Sigmoid colon (tissue), 7 donors: Measurements from ENCODE around the gene FRY. TPM values are rescaled to one million over a fixed set of nuclear protein-coding genes. Genes with fewer than 3 reads are reported as not detected.
A peak's percentile ranks its signal among the peaks of the same experiment; 100 is the strongest.
"Not testable (repeated sequence)": the region's sequence is repeated elsewhere in the genome, so short reads cannot be mapped to it uniquely, and the experiment has no call there.

Source experiments
- DNase-seq: peaks from one replicate; pipeline ENCODE4 v3.0.0-alpha.2; 2019
- H3K27ac ChIP-seq, 4 donors: fragments of 200-600 bp; sonication (generic); one replicate each; pipeline ENCODE4 v1.5.1; 2016 to 2019; ENCODE audit warnings: mild to moderate bottlenecking in 1 of 4
- H3K27me3 ChIP-seq, 3 donors: fragments of 200-600 bp; sonication (generic); one replicate each; pipeline ENCODE4 v1.5.1; 2019; ENCODE audit warnings: mild to moderate bottlenecking in 1 of 3
- H3K36me3 ChIP-seq, 4 donors: fragments of 200-600 bp; sonication (generic); one replicate each; pipeline ENCODE4 v1.5.1; 2016 to 2019
- H3K4me1 ChIP-seq, 4 donors: fragments of 200-600 bp; sonication (generic); one replicate each; pipeline ENCODE4 v1.5.1; 2017 to 2019
- H3K4me3 ChIP-seq, 4 donors: fragments of 200-600 bp; sonication (generic); one replicate each; pipeline ENCODE4 v1.5.1; 2017 to 2019; ENCODE audit warnings: mild to moderate bottlenecking in 2 of 4, moderate library complexity in 1 of 4
- H3K9me3 ChIP-seq, 4 donors: fragments of 200-600 bp in 3 of 4; sonication (generic) in 3 of 4; one replicate each; pipeline versions ENCODE4 v1.5.1 to v1.6.1; 2013 to 2019
- CTCF ChIP-seq, 4 experiments: fragments of 450-650 bp in 3 of 4; fragments of 200-600 bp in 1 of 4; IDR thresholded peaks; one replicate each; pipeline ENCODE4 v1.5.1; 2016 to 2019; ENCODE audit warnings: antibody characterized with exemption in 4 of 4, mild to moderate bottlenecking in 3 of 4, moderate library complexity in 2 of 4
- EP300 ChIP-seq, 4 donors: sonication (generic); formaldehyde crosslinking; IDR thresholded peaks; one replicate each; pipeline ENCODE4 v1.6.1; 2017; ENCODE audit warnings: antibody characterized with exemption in 4 of 4
- POLR2A ChIP-seq, 2 donors: fragments of 450-650 bp; IDR thresholded peaks; one replicate each; pipeline ENCODE4 v1.6.1; 2016; ENCODE audit warnings: antibody characterized with exemption in 2 of 2, mild to moderate bottlenecking in 2 of 2, moderate library complexity in 2 of 2
- POLR2AphosphoS5 ChIP-seq, 4 donors: sonication (generic); formaldehyde crosslinking; IDR thresholded peaks; one replicate each; pipeline ENCODE4 v1.6.1; 2017; ENCODE audit warnings: antibody characterized with exemption in 4 of 4
- WGBS, 2 donors: extraction: QIAGEN DNeasy Blood & Tissue Kit; methylation state at CpG; one replicate each; pipeline ENCODE4 v1.1.7; 2013; 5-methylcytosine and 5-hydroxymethylcytosine counted together
- intact Hi-C: fragments of 100-400 bp; cut with DNase I; formaldehyde crosslinking; loops from one replicate; pipeline ENCODE4 v1.15.1; 2023
- polyA plus RNA-seq, 3 donors: library from polyadenylated mRNA; stranded (reverse); fragments of 200-250 nt; gene quantifications; one replicate each; pipeline ENCODE4 v1.2.3, GENCODE V29; 2013
- total RNA-seq, 4 donors: library from RNA; depleted of rRNA; stranded (reverse); fragments of >200 nt; gene quantifications; one replicate each; pipeline ENCODE4 v1.1.0, GENCODE V29; 2016
- donor health status: healthy with polysubstance abuse.
- donor health status: Bipolar disorder and iron deficiency.
- donor health status: healthy.

FRY gene
- total RNA-seq (100 to 1,000 TPM in 2 of 4 donors, 10 to 100 TPM in 2; 26.7 to 118 (median 87.6) TPM), polyA plus RNA-seq (1 to 10 TPM; 1.4 to 5.5 (median 2.4) TPM)

DNA sequence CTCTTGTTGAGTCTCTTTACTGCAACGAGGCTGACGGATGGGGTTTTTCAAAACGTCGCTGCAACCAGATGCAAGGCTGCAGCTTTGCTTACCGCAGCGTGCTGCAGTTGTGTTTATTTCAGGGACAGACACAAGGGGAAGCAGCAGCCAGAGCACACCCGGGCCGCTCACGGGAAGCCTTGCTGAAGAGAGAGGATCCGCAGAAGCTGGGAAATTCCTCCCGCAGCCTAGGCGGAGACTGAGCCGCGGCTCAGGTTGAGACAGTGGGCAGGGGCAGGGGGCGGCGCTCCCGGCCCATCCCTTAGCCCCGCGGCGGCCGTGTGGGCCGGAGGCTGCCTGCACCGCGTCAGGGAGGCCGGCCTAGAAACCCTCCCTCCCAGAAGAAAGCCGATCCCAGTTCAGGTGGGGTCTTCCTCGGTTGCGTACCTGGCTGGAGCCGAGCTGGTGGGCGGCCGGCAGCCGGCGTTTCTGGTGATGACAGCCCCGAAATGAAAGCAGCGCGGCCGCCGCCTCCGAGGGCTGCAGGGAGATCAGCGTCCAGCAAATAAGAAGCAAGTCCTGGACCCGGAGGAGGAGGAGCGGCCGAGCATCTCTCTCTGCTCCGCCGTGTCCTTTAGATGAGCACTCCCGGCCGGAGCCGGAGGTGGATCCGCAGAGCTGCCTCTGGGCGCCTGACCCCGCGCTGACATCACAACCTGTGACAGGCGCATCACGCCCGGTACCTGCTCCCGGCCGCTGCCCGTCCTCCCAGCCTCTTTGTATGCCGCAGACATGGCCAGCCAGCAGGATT lies at the start of gene FRY:
Gene FRY (plus strand): TSS at position 750 of the 790 bp plus-strand sequence. CDS start 22 bp downstream, at position 772.
- peak within 1 kb of the TSS; percentile 67 to 82 (median 77) for H3K4me3 ChIP-seq
- no peaks in the 10 kb centered on the region for H3K36me3 ChIP-seq
- WGBS, 2 donors, result 1% methylated on average over 59 of the region's 59 CpGs
- H3K9me3 ChIP-seq, result no peaks in the 10 kb centered on the region
- intact Hi-C loops, result loop anchor here (5.0 kb wide), 4 partner anchors 121 to 396 kb away; partner anchors contain the start of gene N4BP2L1
- peak; percentile 87 for DNase-seq
- TF ChIP-seq EP300 (IDR thresholded peaks at IDR 0.05), result no peak
- peak; percentile 38 to 89 (median 58) for TF ChIP-seq POLR2AphosphoS5 (IDR thresholded peaks at IDR 0.05)
- TF ChIP-seq CTCF (IDR thresholded peaks at IDR 0.05), result no peak
- TF ChIP-seq POLR2A (IDR thresholded peaks at IDR 0.05), result peak in 1 of 2 donors; percentile 25
- peak within 1 kb of the TSS; percentile 87 to 93 (median 90) for H3K27ac ChIP-seq
- H3K4me1 ChIP-seq, result peaks cover 0 to 53% (median 42%) of the 10 kb centered on the region in 4 donors
- no peaks in the 10 kb centered on the region for H3K27me3 ChIP-seq

DNA sequence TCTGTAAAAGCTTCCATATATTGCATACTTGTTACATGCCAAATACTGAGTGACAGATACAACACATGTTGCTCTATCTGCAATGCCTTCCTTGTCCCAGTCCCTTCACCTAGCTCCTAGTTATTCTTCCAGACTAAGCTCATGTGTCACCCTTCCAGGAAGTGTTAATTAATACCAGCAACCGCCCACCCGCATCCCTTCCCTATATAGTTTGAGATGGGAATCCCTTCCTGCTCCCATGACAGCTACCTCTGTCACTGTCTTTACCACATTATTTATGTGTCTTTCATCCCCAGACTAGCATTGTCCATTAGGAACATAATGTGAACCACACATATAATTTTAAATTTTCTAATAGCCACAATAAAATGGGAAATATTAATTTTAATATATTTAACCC lies 49.5 kb upstream of the FRY start:
- Histone ChIP-seq H3K9me3 (no peaks in the 10 kb centered on the region), H3K4me1 (peaks cover 0 to 9% (median 4%) of the 10 kb centered on the region in 4 donors), H3K27ac (no peak overlapping the region), H3K27me3 (no peaks in the 10 kb centered on the region), H3K4me3 (no peak overlapping the region), H3K36me3 (no peaks in the 10 kb centered on the region)
- intact Hi-C loops, result no loop called here
- TF ChIP-seq EP300 (IDR thresholded peaks at IDR 0.05) (no peak), CTCF (IDR thresholded peaks at IDR 0.05) (no peak), POLR2A (IDR thresholded peaks at IDR 0.05) (no peak), POLR2AphosphoS5 (IDR thresholded peaks at IDR 0.05) (no peak)
- DNase-seq, result no peak
- WGBS, 2 donors, result 90 to 98% methylated on average over 2 of the region's 2 CpGs

DNA sequence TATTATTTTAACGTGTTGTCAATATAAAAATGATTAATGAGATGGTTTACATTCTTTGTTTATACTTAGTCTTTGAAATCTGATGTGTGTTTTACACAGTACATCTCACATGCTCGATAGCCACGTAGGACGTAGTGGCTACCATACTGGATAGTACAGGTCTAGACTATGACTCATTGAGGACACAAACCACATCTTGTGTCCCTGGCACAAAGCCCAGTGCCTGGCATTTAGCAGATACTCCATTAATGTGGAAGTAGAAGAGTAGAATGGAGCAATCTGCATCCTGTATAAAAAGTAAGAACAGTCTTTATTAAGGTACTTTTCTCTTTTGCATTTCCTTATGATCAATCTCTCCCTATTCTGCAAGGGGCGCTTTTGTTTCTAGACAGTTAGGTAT lies 49.0 kb upstream of the FRY start:
- H3K9me3 ChIP-seq, result no peaks in the 10 kb centered on the region
- H3K27me3 ChIP-seq, result no peaks in the 10 kb centered on the region
- H3K4me1 ChIP-seq, result peaks cover 0 to 9% (median 4%) of the 10 kb centered on the region in 4 donors
- intact Hi-C loops, result no loop called here
- H3K4me3 ChIP-seq, result no peak overlapping the region
- no peaks in the 10 kb centered on the region for H3K36me3 ChIP-seq
- TF ChIP-seq EP300 (IDR thresholded peaks at IDR 0.05) (no peak), POLR2AphosphoS5 (IDR thresholded peaks at IDR 0.05) (peak in 2 of 4 donors; percentile 32 to 46), CTCF (IDR thresholded peaks at IDR 0.05) (no peak)
- no peak overlapping the region for H3K27ac ChIP-seq
- DNase-seq, result peak; percentile 83
- WGBS, 2 donors, result 46 to 55% methylated on average over 5 of the region's 5 CpGs

GRCh38 chr13:31983696-31984095 lies 47.9 kb upstream of the FRY start:
- DNase-seq, intact Hi-C loops, H3K4me3 ChIP-seq, H3K27ac ChIP-seq, H3K4me1 ChIP-seq, H3K36me3 ChIP-seq, H3K27me3 ChIP-seq, H3K9me3 ChIP-seq: not testable (repeated sequence)
- WGBS, 2 donors, result 96 to 98% methylated on average over 2 of the region's 2 CpGs

GRCh38 chr13:31984388-31984787 lies 47.2 kb upstream of the FRY start:
- DNase-seq, H3K27ac ChIP-seq, H3K9me3 ChIP-seq, H3K36me3 ChIP-seq, H3K4me1 ChIP-seq, intact Hi-C loops, H3K4me3 ChIP-seq, H3K27me3 ChIP-seq: not testable (repeated sequence)
- WGBS, 2 donors, result 95 to 98% methylated on average over 4 of the region's 4 CpGs
